Adipocyte (in vitro differentiated cells): Measurements from ENCODE around the gene DMXL2.
"Not testable (repeated sequence)": the region's sequence is repeated elsewhere in the genome, so short reads cannot be mapped to it uniquely, and the experiment has no call there.

ENCODE experiments used
- DNase-seq: peaks from one replicate; pipeline ENCODE4 v3.0.0-alpha.2; 2015; ENCODE audit warnings: low read depth
- H3K27me3 ChIP-seq: replicated peaks from 2 replicates; pipeline ENCODE4 v1.7.0; 2013; ENCODE audit warnings: mild to moderate bottlenecking, low read length, moderate library complexity; ENCODE audit not compliant: control insufficient read depth, insufficient read depth
- H3K36me3 ChIP-seq: 2 replicates; pipeline ENCODE4 v1.7.0; 2013; ENCODE audit warnings: low read length, mild to moderate bottlenecking, moderate library complexity; ENCODE audit not compliant: control insufficient read depth, insufficient read depth, severe bottlenecking
- H3K4me1 ChIP-seq: 2 replicates; pipeline ENCODE4 v1.7.0; 2013; ENCODE audit warnings: mild to moderate bottlenecking, low read length, moderate library complexity; ENCODE audit not compliant: control insufficient read depth, insufficient read depth
- H3K4me3 ChIP-seq: 2 replicates; pipeline ENCODE4 v1.7.0; 2013; ENCODE audit warnings: mild to moderate bottlenecking, low read length, moderate library complexity
- H3K9ac ChIP-seq: 2 replicates; pipeline ENCODE4 v1.7.0; 2013; ENCODE audit warnings: mild to moderate bottlenecking, low read length, moderate library complexity
- H3K9me3 ChIP-seq: 2 replicates; pipeline ENCODE4 v1.7.0; 2013; ENCODE audit warnings: mild to moderate bottlenecking, low read length, moderate library complexity; ENCODE audit not compliant: control insufficient read depth

Gene DMXL2

DNA sequence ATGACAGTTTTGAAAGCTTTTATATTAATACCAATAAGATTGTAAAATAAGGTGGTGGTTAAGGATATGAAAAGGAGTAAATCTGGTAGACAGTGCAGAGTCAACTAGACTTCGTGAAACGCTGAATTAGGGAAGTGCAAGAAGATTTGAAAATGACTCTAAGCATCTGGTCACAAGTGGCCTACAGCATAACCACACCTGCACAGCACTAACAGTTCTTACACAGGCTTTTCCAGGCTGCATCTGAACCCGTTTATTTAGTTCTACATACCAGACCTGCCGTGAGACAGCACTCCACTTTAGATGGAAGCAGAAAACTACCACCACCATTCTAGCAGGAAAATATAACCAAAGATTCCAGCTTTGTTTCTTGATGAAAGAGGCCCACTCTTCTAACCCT lies 1.9 kb downstream of the DMXL2 start:
- Histone ChIP-seq H3K4me3 (peak overlapping the region; percentile 91), H3K9ac (peak overlapping the region; percentile 89), H3K4me1 (peaks cover 19% of the 10 kb centered on the region), H3K9me3 (no peaks in the 10 kb centered on the region), H3K36me3 (no peaks in the 10 kb centered on the region), H3K27me3 (no peaks in the 10 kb centered on the region)
- DNase-seq = no peak

GRCh38 chr15:51620122-51620521 lies 2.4 kb downstream of the DMXL2 start:
- Histone ChIP-seq H3K36me3 (no peaks in the 10 kb centered on the region), H3K4me1 (peaks cover 19% of the 10 kb centered on the region), H3K9ac (no peak overlapping the region), H3K9me3 (no peaks in the 10 kb centered on the region), H3K4me3 (no peak overlapping the region), H3K27me3 (no peaks in the 10 kb centered on the region)
- DNase-seq = no peak

DNA sequence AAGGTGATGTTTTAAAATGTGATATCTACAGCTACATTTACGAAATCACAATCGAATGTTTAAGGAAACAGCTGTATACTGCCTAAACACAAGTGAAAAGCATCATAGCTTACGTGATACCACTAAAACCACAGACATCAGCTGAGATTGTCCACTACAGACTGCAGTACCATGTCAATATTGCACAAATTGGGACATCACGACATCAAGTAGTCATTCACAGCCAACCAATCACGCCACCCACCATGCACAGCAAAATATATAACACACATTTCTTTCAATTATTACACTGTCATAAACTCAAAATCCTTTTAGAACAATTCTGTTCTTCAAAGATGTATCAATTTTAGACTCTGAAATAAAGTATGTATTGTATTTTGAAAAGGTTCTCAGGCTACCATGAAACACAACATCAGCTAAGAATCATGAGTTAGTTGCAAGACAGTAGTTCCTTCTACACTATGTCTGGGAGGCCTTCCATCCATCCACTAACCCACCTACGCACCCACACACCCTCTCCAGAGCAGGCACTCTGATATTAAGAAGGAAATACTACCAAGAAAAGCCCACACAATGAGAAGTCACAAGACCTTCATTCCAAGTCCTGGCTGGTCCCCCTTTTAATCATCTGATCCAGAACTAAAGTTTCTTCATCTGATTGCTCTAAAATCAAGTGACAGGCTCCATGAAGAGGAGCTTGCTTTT lies 3.1 kb downstream of the DMXL2 start:
- H3K27me3 ChIP-seq = no peaks in the 10 kb centered on the region
- H3K4me3 ChIP-seq = no peak overlapping the region
- H3K36me3 ChIP-seq = no peaks in the 10 kb centered on the region
- H3K9me3 ChIP-seq = no peaks in the 10 kb centered on the region
- DNase-seq = no peak
- peaks cover 19% of the 10 kb centered on the region for H3K4me1 ChIP-seq
- no peak overlapping the region for H3K9ac ChIP-seq

- H3K27me3 ChIP-seq = no peaks in the 10 kb centered on the region
- DNase-seq = no peak
- H3K4me3 ChIP-seq = no peak overlapping the region
- H3K4me1 ChIP-seq = peaks cover 19% of the 10 kb centered on the region
- H3K36me3 ChIP-seq = no peaks in the 10 kb centered on the region
- H3K9me3 ChIP-seq = no peaks in the 10 kb centered on the region
- no peak overlapping the region for H3K9ac ChIP-seq
These were observed 4.7 kb downstream of the DMXL2 start for GRCh38 chr15:51617886-51618285.

GRCh38 chr15:51613951-51614350 lies 8.6 kb downstream of the DMXL2 start:
- no peaks in the 10 kb centered on the region for H3K9me3 ChIP-seq
- H3K4me1 ChIP-seq = no peaks in the 10 kb centered on the region
- no peak for DNase-seq
- no peak overlapping the region for H3K4me3 ChIP-seq
- H3K27me3 ChIP-seq = no peaks in the 10 kb centered on the region
- H3K36me3 ChIP-seq = no peaks in the 10 kb centered on the region
- H3K9ac ChIP-seq = no peak overlapping the region

GRCh38 chr15:51612669-51613068 lies 9.9 kb downstream of the DMXL2 start:
- H3K9me3 ChIP-seq, DNase-seq, H3K9ac ChIP-seq, H3K4me1 ChIP-seq, H3K4me3 ChIP-seq, H3K27me3 ChIP-seq, H3K36me3 ChIP-seq: not testable (repeated sequence)

DNA sequence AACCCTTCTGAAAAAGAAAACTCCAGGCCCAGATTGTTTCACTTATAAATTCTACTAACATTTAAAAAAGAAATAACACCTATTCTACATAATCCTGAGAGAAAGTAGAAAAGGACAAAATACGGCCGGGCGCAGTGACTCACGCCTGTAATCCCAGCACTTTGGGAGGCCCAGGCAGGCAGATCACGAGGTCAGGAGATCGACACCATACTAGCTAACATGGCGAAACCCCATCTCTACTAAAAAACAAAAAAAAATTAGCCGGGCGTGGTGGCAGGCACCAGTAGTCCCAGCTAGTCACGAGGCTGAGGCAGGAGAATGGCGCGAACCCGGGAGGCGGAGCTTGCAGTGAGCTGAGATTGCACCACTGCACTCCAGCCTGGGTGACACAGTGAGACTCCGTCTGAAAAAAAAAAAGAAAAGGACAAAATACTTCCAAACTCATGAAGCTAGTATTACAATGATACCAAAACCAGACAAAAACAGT lies 19.1 kb downstream of the DMXL2 start:
- not testable (repeated sequence) for H3K27me3 ChIP-seq, H3K9me3 ChIP-seq, H3K36me3 ChIP-seq, H3K4me1 ChIP-seq, H3K9ac ChIP-seq, DNase-seq, H3K4me3 ChIP-seq

GRCh38 chr15:51603002-51603401 lies 19.6 kb downstream of the DMXL2 start:
- Histone ChIP-seq H3K9ac (no peak overlapping the region), H3K4me3 (no peak overlapping the region), H3K27me3 (no peaks in the 10 kb centered on the region), H3K36me3 (no peaks in the 10 kb centered on the region), H3K4me1 (no peaks in the 10 kb centered on the region), H3K9me3 (no peaks in the 10 kb centered on the region)
- DNase-seq = no peak

- no peak for DNase-seq
- Histone ChIP-seq H3K27me3 (no peaks in the 10 kb centered on the region), H3K4me1 (no peaks in the 10 kb centered on the region), H3K4me3 (no peak overlapping the region), H3K36me3 (no peaks in the 10 kb centered on the region), H3K9ac (no peak overlapping the region), H3K9me3 (no peaks in the 10 kb centered on the region)
These were observed 20.1 kb downstream of the DMXL2 start for GRCh38 chr15:51602484-51602883.

DNA sequence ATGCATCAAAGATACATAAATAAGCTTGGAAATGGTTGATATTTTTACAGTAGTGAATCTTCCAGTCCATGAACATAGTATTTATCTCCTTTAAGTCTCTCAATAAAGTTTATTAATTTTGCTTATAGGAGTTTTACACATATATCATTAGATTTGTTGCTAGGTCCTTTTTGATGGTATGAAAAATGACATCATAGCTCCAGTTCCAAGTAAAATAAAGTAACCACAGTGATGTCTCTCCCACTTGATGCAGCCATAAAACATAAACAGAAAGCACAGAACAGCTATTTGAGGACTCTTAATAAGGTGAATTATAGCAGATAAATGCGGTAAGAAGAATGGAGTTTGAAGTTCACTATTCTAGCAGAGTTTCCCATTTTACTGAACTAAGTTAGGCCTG lies 20.8 kb downstream of the DMXL2 start:
- Histone ChIP-seq H3K36me3 (no peaks in the 10 kb centered on the region), H3K9me3 (no peaks in the 10 kb centered on the region), H3K27me3 (no peaks in the 10 kb centered on the region), H3K9ac (no peak overlapping the region), H3K4me3 (no peak overlapping the region), H3K4me1 (no peaks in the 10 kb centered on the region)
- DNase-seq = no peak

DNA sequence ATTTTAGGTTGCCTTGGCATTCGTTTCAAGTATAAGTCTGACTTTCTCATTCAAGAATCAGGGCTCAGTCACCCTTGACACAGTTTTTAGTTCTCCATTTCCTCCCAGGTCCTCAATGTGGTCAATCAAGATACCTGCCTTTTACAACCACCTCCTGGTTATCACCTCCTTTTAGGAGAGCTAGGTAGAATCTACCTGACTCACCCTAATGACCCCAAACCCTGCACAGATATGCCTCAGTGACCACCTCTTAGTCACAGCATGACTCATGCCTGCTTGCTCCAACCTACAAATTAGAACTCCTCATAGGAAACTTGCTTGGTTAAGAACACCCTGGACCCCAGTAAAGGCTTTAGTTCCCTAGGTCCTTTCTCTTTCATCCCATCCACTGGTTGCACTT lies 22.5 kb downstream of the DMXL2 start:
- no peaks in the 10 kb centered on the region for H3K36me3 ChIP-seq
- no peaks in the 10 kb centered on the region for H3K27me3 ChIP-seq
- no peak overlapping the region for H3K9ac ChIP-seq
- H3K4me1 ChIP-seq = no peaks in the 10 kb centered on the region
- H3K4me3 ChIP-seq = no peak overlapping the region
- H3K9me3 ChIP-seq = no peaks in the 10 kb centered on the region
- no peak for DNase-seq
